HUDEP-2 (cell line): ENCODE data around the gene SAAL1.

Source experiments
- DNase-seq, 76 experiments: peaks; one replicate each; lab custom pipeline; 2025; ENCODE audit not compliant: unreplicated experiment in 76 of 76; lab: John Stamatoyannopoulos, UW

The SAAL1 gene

DNA sequence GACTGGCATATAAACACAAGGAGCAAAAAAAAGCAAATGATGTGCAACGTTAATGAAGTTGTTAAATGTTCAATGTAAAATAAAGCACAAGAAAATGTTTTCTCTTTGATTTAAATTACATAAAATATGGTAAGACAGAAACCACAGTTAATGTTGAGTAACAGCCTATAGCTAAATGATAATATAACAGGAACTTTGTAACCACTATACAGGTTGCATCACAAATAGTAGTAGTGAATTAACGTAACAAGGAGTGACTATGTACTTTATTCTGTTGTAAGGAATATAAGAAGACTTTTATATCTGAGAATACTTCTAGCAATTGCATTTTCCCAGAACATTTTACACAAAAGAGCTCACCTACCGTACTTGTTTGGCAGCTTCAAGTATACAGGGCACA is 16.9 kb downstream of the SAAL1 start:
- no peak for DNase-seq

- no peak for DNase-seq
These were observed 17.5 kb downstream of the SAAL1 start for GRCh38 chr11:18088366-18088765.

- DNase-seq: no peak
These were observed 24.3 kb downstream of the SAAL1 start for GRCh38 chr11:18081551-18081950.

- no peak for DNase-seq
These were observed 25.4 kb downstream of the SAAL1 start for GRCh38 chr11:18080451-18080850.

- no peak for DNase-seq
These were observed 27.0 kb downstream of the SAAL1 start for GRCh38 chr11:18078909-18079308.

- DNase-seq: no peak
These were observed 30.4 kb downstream of the SAAL1 start for GRCh38 chr11:18075444-18075843.

DNA sequence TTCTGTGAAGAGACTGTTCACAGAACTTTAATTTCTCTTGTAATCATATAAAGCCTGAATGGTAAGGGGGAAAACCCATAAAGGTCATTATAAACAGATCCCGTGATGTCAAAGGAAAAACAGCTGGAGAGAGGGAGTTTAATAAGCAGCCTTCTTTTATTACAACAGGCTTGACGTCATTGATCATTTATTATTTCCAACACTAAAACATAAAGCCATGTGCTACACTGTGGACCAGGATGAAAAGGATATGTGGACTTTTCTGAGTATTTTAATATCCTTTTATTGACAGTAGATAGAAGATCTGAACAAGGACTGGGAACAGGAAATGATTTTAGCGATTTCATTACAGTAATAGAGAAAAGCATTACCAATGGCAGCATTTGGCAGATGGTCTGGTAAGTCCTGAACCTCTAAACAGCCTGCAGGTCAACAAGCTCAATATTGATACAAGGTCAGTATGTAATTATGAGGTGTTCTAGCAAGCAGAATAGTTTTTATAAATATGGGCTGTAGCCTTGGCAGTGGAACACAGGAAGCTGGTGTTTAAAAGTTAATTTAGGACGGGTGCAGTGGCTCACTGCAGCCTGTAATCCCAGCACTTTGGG is 34.7 kb downstream of the SAAL1 start:
- no peak for DNase-seq

- DNase-seq: no peak
These were observed 38.5 kb downstream of the SAAL1 start for GRCh38 chr11:18067372-18067771.

- DNase-seq: no peak
These were observed 39.3 kb downstream of the SAAL1 start for GRCh38 chr11:18066626-18067025.

DNA sequence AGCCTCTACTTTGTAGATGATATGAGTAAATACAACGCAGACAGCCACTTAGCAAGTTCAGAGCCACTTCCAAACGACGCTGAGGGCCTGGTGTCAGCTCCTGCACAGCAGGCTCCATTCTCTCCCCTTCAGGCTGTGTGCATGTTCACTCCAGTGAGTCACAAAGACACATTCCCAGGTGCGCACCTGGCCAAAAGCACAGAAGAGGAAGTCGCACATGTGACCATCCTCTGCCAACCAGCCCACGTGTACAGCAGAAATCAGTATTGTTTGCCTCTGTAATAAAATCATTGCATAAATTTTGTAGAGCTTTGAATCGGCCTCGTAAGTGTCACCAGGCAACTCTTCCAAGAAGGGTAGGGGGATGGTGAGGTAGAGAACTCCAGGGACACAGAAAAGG is 40.3 kb downstream of the SAAL1 start:
- DNase-seq: no peak

DNA sequence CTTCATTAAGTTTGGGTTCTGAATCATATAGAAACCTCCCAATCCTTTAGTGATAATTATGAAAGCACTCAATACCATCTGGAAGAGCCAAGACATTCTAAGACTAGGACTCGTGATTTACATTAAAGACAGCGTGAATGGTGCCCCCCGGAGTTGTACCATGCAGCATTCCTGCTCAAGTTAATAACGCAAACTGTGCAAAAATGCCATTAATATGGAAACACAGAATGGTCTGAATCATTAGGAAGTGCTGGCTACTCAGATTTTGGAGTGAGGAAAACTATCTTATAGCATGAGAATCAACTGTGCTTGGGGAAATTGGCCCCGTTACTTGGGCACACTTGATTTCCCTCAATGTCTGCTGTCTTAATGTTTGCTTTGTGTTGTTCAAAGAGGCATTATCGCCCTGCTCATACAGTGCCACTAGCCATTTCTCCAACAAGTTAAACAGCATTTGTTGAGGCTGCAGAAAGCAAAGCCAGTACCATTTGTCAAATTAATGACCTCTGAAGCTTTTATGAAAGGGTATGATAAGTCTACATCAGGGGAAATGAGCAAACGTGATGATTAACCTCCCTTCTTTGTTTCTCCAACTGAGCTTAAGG is 41.3 kb downstream of the SAAL1 start:
- DNase-seq: no peak

DNA sequence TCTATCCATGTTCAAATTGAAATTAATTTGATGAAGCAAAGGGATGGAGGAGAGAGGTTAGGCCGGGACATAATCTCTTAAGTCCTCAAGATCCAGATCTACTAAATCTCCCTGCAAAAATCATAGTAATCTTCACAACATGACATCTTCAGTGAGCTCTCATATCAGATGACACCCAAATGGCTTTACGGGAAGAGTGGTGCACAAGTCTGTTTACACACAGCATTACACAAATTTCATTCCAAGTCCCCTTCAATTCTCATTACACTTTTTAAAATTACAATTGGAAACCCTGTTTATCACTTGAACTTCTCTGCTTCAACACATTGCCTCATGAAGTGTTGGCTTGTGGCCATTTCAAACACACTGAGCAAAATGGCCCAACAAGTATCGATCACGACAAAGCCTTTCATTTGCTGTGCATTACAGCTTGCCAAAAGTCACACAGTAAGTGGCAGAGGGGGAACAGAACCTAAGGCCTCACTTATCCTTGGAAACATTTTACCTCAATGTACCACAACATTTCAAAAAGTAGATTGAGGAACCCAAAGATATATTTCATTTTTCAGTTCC is 41.9 kb downstream of the SAAL1 start:
- DNase-seq: no peak

DNA sequence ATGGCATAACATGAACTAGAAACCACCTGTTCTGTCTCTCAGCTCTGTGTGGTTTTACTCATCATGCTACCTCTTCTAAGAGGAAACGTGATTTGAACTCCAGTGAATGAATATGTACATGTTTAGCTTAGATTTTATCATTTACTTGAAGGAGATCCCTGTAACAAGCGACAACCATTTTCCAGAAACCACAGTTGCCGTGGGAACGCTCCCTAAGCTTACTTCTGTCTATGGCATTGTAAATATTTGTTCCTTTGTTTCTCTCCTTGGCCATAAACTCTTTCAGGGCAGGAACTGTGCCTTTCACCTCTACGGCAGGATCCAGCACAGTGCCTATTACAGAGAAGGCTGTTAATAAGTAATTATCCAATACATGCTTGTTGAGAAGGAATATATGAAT is 42.8 kb downstream of the SAAL1 start:
- no peak for DNase-seq

- DNase-seq: no peak
These were observed 44.5 kb downstream of the SAAL1 start for GRCh38 chr11:18061351-18061750.

- DNase-seq: no peak
These were observed 49.2 kb downstream of the SAAL1 start for GRCh38 chr11:18056561-18057181.

DNA sequence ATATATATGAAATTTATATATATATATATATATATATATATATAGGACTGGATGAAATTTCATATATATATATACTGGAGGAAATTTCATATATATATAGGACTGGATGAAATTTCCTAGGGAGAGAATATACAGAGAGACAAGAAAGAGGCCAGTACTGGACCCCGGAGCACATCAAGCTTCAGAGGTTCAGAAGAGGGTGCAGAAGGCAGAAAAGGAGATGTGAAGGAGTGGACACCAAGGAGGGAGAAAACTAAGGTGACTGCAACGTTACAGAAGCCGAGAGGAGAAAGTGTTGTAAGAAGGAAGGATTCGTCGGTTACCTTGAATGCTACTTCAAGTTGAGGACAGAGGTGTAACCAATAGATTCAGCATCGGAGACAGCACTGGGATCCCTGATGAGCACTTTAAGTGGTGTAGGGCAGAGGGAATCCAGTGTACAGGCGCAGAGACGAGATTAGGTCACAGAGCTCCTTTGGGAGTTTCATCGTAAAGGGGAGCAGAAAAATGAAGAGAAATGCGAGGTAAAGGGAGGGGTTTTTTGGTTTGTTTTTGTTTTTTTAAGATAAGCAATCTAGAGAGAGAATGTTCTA is 51.3 kb downstream of the SAAL1 start:
- DNase-seq: no peak

DNA sequence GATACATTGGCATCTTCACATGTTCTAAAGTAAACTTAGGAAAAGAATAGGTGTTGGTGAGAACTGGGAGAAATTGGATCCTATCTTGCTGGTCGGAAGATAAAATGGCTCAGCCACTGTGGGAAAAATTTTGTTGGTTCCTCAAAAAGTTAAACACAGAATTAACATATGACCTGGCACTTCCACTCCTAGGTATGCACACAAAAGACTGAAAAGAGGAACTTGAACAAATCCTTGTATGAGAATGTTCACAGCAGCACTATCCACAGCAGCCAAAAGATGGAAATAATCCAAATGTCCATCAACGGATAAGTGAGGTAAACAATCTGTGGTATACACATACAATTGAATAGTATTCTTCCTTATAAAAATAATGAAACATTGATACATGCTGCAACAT is 55.0 kb downstream of the SAAL1 start:
- no peak for DNase-seq

DNA sequence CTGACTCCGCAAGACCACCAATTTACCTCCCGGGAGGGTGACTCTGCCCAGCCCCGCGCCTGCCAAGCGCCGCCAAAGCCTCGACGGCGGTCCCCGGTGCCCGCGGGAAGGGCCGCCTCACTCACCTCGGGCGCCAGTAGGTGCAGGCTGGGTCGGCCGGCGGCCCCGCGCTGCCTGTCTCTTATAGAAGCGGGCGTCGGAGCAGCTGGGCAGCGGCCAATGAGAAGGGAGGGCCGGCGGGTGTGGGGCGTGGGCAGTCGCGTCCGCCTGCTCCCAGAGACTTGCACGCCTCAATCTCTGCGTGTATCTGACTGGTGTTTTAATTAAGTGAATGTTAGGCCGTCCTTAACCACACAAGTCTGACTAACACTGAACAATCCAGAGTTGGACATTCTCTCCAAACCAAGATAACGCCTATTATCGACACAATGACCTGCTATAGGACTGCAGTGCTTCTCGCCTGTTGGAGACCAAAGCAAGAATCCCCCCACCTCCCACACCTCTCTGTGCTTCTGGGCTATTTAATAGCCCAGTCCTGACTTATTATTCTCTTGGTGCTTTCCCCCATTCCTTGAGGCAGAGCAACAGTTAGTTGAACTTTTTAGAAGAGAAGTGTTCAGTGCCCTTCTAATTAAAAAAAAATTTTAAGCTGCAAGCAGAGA is 59.6 kb downstream of the SAAL1 start, which contains the start of gene TPH1:
Gene TPH1 (minus strand): TSS at position 154 of the 662 bp plus-strand sequence. CDS start 5,507 bp downstream, outside the sequence.
- DNase-seq: peak in 2 of 76 experiments; percentile 3 to 8

DNA sequence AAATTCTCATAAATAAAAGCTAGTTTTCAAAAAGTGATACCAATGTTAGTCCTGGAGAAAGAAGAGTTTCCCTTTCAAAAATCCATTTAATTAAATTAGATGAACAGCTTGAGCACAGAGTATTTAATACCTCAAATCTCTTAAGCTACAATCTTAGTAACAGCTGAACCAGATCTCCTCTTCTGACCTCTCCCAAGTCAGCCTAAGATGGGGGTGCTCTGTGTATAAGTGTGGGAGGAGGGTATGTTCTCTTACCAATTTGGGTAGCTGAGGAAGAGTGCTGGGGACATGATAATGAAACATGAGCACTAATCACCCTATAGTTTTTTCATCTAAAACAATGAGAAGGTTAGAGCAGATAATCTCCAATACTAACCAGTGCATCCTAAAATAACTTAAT is 69.4 kb downstream of the SAAL1 start:
- DNase-seq: no peak
